Mesendoderm (in vitro differentiated cells): ENCODE results near the gene SPINK8.

Experiments used
- DNase-seq: peaks from one replicate; pipeline ENCODE4 v3.0.0; 2013
- H2AK5ac ChIP-seq: 2 replicates; pipeline ENCODE4 v1.6.1; 2013; ENCODE audit warnings: low read length, inconsistent platforms
- H2BK120ac ChIP-seq: 2 replicates; pipeline ENCODE4 v1.6.1; 2013; ENCODE audit warnings: low read depth, mild to moderate bottlenecking, low read length, moderate library complexity, mixed read lengths
- H2BK15ac ChIP-seq: replicated peaks from 2 replicates; pipeline ENCODE4 v1.6.1; 2013; ENCODE audit warnings: low read depth, mild to moderate bottlenecking, moderate library complexity
- H2BK5ac ChIP-seq: 2 replicates; pipeline ENCODE4 v1.6.1; 2013; ENCODE audit warnings: low read length, inconsistent platforms
- H3K18ac ChIP-seq: 2 replicates; pipeline ENCODE4 v1.6.1; 2013; ENCODE audit warnings: mild to moderate bottlenecking, low read length, mixed read lengths
- H3K23ac ChIP-seq: one replicate; pipeline ENCODE4 v1.6.1; 2013; ENCODE audit warnings: low read length
- H3K27ac ChIP-seq: 2 replicates; pipeline ENCODE4 v1.5.1; 2013; ENCODE audit warnings: low read depth, mild to moderate bottlenecking, inconsistent platforms, low read length, moderate library complexity
- H3K27me3 ChIP-seq: 2 replicates; pipeline ENCODE4 v1.6.1; 2013; ENCODE audit warnings: low read length, control low read depth, mild to moderate bottlenecking, inconsistent platforms; ENCODE audit not compliant: insufficient read depth, poor library complexity
- H3K36me3 ChIP-seq: 2 replicates; pipeline ENCODE4 v1.6.1; 2013; ENCODE audit warnings: low read length, inconsistent platforms; ENCODE audit not compliant: control insufficient read depth, insufficient read depth
- H3K4ac ChIP-seq: one replicate; pipeline ENCODE4 v1.6.1; 2013; ENCODE audit warnings: low read depth, mild to moderate bottlenecking, low read length, moderate library complexity
- H3K4me1 ChIP-seq: 2 replicates; pipeline ENCODE4 v1.6.1; 2013; ENCODE audit warnings: low read depth, low read length, inconsistent platforms; ENCODE audit not compliant: control insufficient read depth
- H3K4me2 ChIP-seq: 2 replicates; pipeline ENCODE4 v1.6.1; 2013; ENCODE audit warnings: low read length
- H3K4me3 ChIP-seq: 2 replicates; pipeline ENCODE4 v1.5.1; 2013; ENCODE audit warnings: mild to moderate bottlenecking, low read length
- H3K56ac ChIP-seq: one replicate; pipeline ENCODE4 v1.6.1; 2013; ENCODE audit warnings: low read length
- H3K79me1 ChIP-seq: 2 replicates; pipeline ENCODE4 v1.6.1; 2013; ENCODE audit warnings: low read length, inconsistent platforms
- H3K79me2 ChIP-seq: 2 replicates; pipeline ENCODE4 v1.6.1; 2013; ENCODE audit warnings: mild to moderate bottlenecking, low read length; ENCODE audit not compliant: control insufficient read depth, insufficient read depth
- H3K9ac ChIP-seq: 2 replicates; pipeline ENCODE4 v1.6.1; 2013; ENCODE audit warnings: low read length, inconsistent platforms
- H4K5ac ChIP-seq: one replicate; pipeline ENCODE4 v1.6.1; 2013; ENCODE audit warnings: low read length
- H4K8ac ChIP-seq: one replicate; pipeline ENCODE4 v1.6.1; 2013; ENCODE audit warnings: low read depth, mild to moderate bottlenecking, control low read depth, low read length, moderate library complexity
- WGBS: extraction: QIAGEN DNeasy Blood & Tissue Kit; methylation state at CpG from one replicate; pipeline ENCODE4 v1.1.7; 2013; ENCODE audit warnings: low lambda C conversion rate, missing lambda C conversion rate; ENCODE audit not compliant: insufficient coverage; ENCODE audit errors: extremely low coverage; 5-methylcytosine and 5-hydroxymethylcytosine counted together

Gene SPINK8

GRCh38 chr3:48369693-48370332 lies 36.4 kb upstream of the SPINK8 start:
- Histone ChIP-seq H4K5ac (no peak overlapping the region), H2BK5ac (no peak overlapping the region), H3K4me1 (no peaks in the 10 kb centered on the region), H2BK15ac (no peak overlapping the region), H4K8ac (no peak overlapping the region), H3K27me3 (no peaks in the 10 kb centered on the region), H2BK120ac (no peak overlapping the region), H3K27ac (no peak overlapping the region), H3K56ac (no peak overlapping the region), H3K9ac (no peak overlapping the region), H3K36me3 (no peaks in the 10 kb centered on the region), H3K18ac (no peak overlapping the region), H3K23ac (no peak overlapping the region), H3K79me1 (no peaks in the 10 kb centered on the region), H3K4me2 (no peak overlapping the region), H2AK5ac (no peak overlapping the region), H3K79me2 (no peaks in the 10 kb centered on the region), H3K4me3 (no peak overlapping the region), H3K4ac (no peak overlapping the region)
- WGBS: no CpG with 5 or more reads among the region's 7 CpGs
- no peak for DNase-seq

GRCh38 chr3:48367201-48367600 lies 33.7 kb upstream of the SPINK8 start:
- Histone ChIP-seq H3K79me1 (no peaks in the 10 kb centered on the region), H4K5ac (no peak overlapping the region), H3K4me3 (no peak overlapping the region), H3K18ac (no peak overlapping the region), H2AK5ac (no peak overlapping the region), H4K8ac (no peak overlapping the region), H3K4ac (no peak overlapping the region), H3K4me2 (no peak overlapping the region), H3K27me3 (no peaks in the 10 kb centered on the region), H2BK5ac (no peak overlapping the region), H3K4me1 (no peaks in the 10 kb centered on the region), H2BK15ac (no peak overlapping the region), H3K56ac (no peak overlapping the region), H3K23ac (no peak overlapping the region), H2BK120ac (no peak overlapping the region), H3K9ac (no peak overlapping the region), H3K36me3 (no peaks in the 10 kb centered on the region), H3K27ac (no peak overlapping the region), H3K79me2 (no peaks in the 10 kb centered on the region)
- DNase-seq: peak; percentile 43

- H3K4me1 ChIP-seq: no peaks in the 10 kb centered on the region
- no peak overlapping the region for H3K9ac ChIP-seq
- H3K79me1 ChIP-seq: no peaks in the 10 kb centered on the region
- no peaks in the 10 kb centered on the region for H3K27me3 ChIP-seq
- no peak overlapping the region for H3K4me2 ChIP-seq
- no peak overlapping the region for H3K27ac ChIP-seq
- H2BK15ac ChIP-seq: no peak overlapping the region
- WGBS: no CpG with 5 or more reads among the region's 1 CpG
- H3K4ac ChIP-seq: no peak overlapping the region
- H2BK120ac ChIP-seq: no peak overlapping the region
- no peak overlapping the region for H3K4me3 ChIP-seq
- H3K79me2 ChIP-seq: no peaks in the 10 kb centered on the region
- no peak overlapping the region for H3K23ac ChIP-seq
- no peak overlapping the region for H2BK5ac ChIP-seq
- H4K5ac ChIP-seq: no peak overlapping the region
- H3K36me3 ChIP-seq: no peaks in the 10 kb centered on the region
- no peak overlapping the region for H4K8ac ChIP-seq
- no peak overlapping the region for H3K56ac ChIP-seq
- no peak overlapping the region for H3K18ac ChIP-seq
- DNase-seq: no peak
- no peak overlapping the region for H2AK5ac ChIP-seq
Measured at GRCh38 chr3:48364840-48365239, 31.4 kb upstream of the SPINK8 start.

GRCh38 chr3:48361928-48362327 lies 28.5 kb upstream of the SPINK8 start:
- Histone ChIP-seq H3K27me3 (no peaks in the 10 kb centered on the region), H3K36me3 (no peaks in the 10 kb centered on the region), H2BK15ac (no peak overlapping the region), H2BK120ac (no peak overlapping the region), H3K4me2 (no peak overlapping the region), H3K18ac (no peak overlapping the region), H3K9ac (no peak overlapping the region), H3K4me3 (no peak overlapping the region), H3K4ac (no peak overlapping the region), H2BK5ac (no peak overlapping the region), H4K8ac (no peak overlapping the region), H3K56ac (no peak overlapping the region), H3K27ac (no peak overlapping the region), H3K23ac (no peak overlapping the region), H4K5ac (no peak overlapping the region), H2AK5ac (no peak overlapping the region), H3K79me2 (no peaks in the 10 kb centered on the region), H3K4me1 (no peaks in the 10 kb centered on the region), H3K79me1 (no peaks in the 10 kb centered on the region)
- no peak for DNase-seq

- no peaks in the 10 kb centered on the region for H3K4me1 ChIP-seq
- no peak for DNase-seq
- no CpG with 5 or more reads among the region's 1 CpG for WGBS
- H3K79me1 ChIP-seq: no peaks in the 10 kb centered on the region
- no peak overlapping the region for H2BK15ac ChIP-seq
- no peak overlapping the region for H3K4me2 ChIP-seq
- no peaks in the 10 kb centered on the region for H3K79me2 ChIP-seq
- H3K4ac ChIP-seq: no peak overlapping the region
- H2BK5ac ChIP-seq: no peak overlapping the region
- H3K36me3 ChIP-seq: no peaks in the 10 kb centered on the region
- no peak overlapping the region for H2AK5ac ChIP-seq
- no peak overlapping the region for H3K23ac ChIP-seq
- H4K8ac ChIP-seq: no peak overlapping the region
- no peak overlapping the region for H2BK120ac ChIP-seq
- H3K27me3 ChIP-seq: peaks cover 2% of the 10 kb centered on the region
- no peak overlapping the region for H3K18ac ChIP-seq
- no peak overlapping the region for H3K56ac ChIP-seq
- no peak overlapping the region for H3K4me3 ChIP-seq
- H4K5ac ChIP-seq: no peak overlapping the region
- H3K9ac ChIP-seq: no peak overlapping the region
- no peak overlapping the region for H3K27ac ChIP-seq
Measured at GRCh38 chr3:48356419-48356818, 23.0 kb upstream of the SPINK8 start.

GRCh38 chr3:48353987-48354386 lies 20.5 kb upstream of the SPINK8 start:
- no peak overlapping the region for H3K4ac ChIP-seq
- peaks cover 2% of the 10 kb centered on the region for H3K27me3 ChIP-seq
- no peak overlapping the region for H4K5ac ChIP-seq
- no CpG with 5 or more reads among the region's 4 CpGs for WGBS
- H3K9ac ChIP-seq: no peak overlapping the region
- H3K56ac ChIP-seq: no peak overlapping the region
- H4K8ac ChIP-seq: no peak overlapping the region
- no peak overlapping the region for H3K4me2 ChIP-seq
- H3K36me3 ChIP-seq: no peaks in the 10 kb centered on the region
- no peak overlapping the region for H2AK5ac ChIP-seq
- H3K4me3 ChIP-seq: no peak overlapping the region
- no peak for DNase-seq
- no peaks in the 10 kb centered on the region for H3K79me1 ChIP-seq
- H3K4me1 ChIP-seq: no peaks in the 10 kb centered on the region
- H3K27ac ChIP-seq: no peak overlapping the region
- H3K23ac ChIP-seq: no peak overlapping the region
- H3K79me2 ChIP-seq: no peaks in the 10 kb centered on the region
- H3K18ac ChIP-seq: no peak overlapping the region
- H2BK5ac ChIP-seq: no peak overlapping the region
- no peak overlapping the region for H2BK120ac ChIP-seq
- H2BK15ac ChIP-seq: no peak overlapping the region
